Psoas muscle (tissue), 8 donors: ENCODE data around the gene FNDC5. TPM values are rescaled to one million over a fixed set of nuclear protein-coding genes. Genes with fewer than 3 reads are reported as not detected.

ENCODE experiments used
- ATAC-seq, 4 donors: fragments of 200-7000 bp; cut with Tn5 transposase; one replicate each; pipeline ENCODE4 v1.9.1; 2020; ENCODE audit warnings: moderate library complexity in 3 of 4, mild to moderate bottlenecking in 2 of 4
- DNase-seq, 2 donors: peaks; one replicate each; pipeline ENCODE4 v3.0.0-alpha.2; 2020
- H3K27ac ChIP-seq: fragments of 200-600 bp; one replicate; pipeline ENCODE4 v1.8.0; 2022
- H3K27me3 ChIP-seq, 3 donors: fragments of 200-600 bp in 1 of 3; one replicate each; pipeline versions ENCODE4 v1.6.1 to v1.8.0; 2013 to 2022; ENCODE audit warnings: low read length in 2 of 3, mild to moderate bottlenecking in 2 of 3, moderate library complexity in 1 of 3; ENCODE audit not compliant: insufficient read depth in 3 of 3
- H3K36me3 ChIP-seq, 2 donors: fragments of 200-600 bp in 1 of 2; one replicate each; pipeline versions ENCODE4 v1.6.1 to v1.8.0; 2013 to 2022; ENCODE audit warnings: low read depth in 1 of 2, mild to moderate bottlenecking in 1 of 2, moderate library complexity in 1 of 2; ENCODE audit not compliant: insufficient read depth in 1 of 2
- H3K4me1 ChIP-seq: fragments of 200-600 bp; one replicate; pipeline ENCODE4 v1.8.0; 2022
- H3K4me3 ChIP-seq: fragments of 200-600 bp; one replicate; pipeline ENCODE4 v1.8.0; 2022; ENCODE audit warnings: mild to moderate bottlenecking
- H3K9me3 ChIP-seq: fragments of 200-600 bp; one replicate; pipeline ENCODE4 v1.8.0; 2022
- WGBS, 3 donors: extraction: QIAGEN DNeasy Blood & Tissue Kit; methylation state at CpG; one replicate each; pipeline versions ENCODE4 v1.1.6 to v1.1.7; 2013; 5-methylcytosine and 5-hydroxymethylcytosine counted together
- intact Hi-C, 2 donors: fragments of 100-400 bp; cut with DNase I; formaldehyde crosslinking; loops; one replicate each; pipeline versions ENCODE4 v1.11.0 to v1.14.2; 2022
- polyA plus RNA-seq, 3 donors: library from polyadenylated mRNA; stranded (reverse); fragments of 200-250 nt; gene quantifications; one replicate each; pipeline ENCODE4 v1.2.3, GENCODE V29; 2013
- total RNA-seq, 4 donors: library from RNA; stranded (reverse); fragmentation: NEBNext Ultra II Directional in 2 of 4; extraction: Animal tissue kit (Norgen Biotek cat#: 25700) in 2 of 4; gene quantifications; one replicate each; pipeline versions ENCODE4 v1.2.1 to v1.2.4, GENCODE V29; 2021 to 2023
- TF ChIP-seq, protein P1 (sequence below): fragments of 200-600 bp; IDR thresholded peaks from one replicate; pipeline ENCODE4 v1.8.0; 2022; ENCODE audit warnings: antibody characterized with exemption
- donor health status: healthy with polysubstance abuse.
- donor health status: DM: no; HTN: no; CAD: no; lungs with moderate emphysema.
- donor health status: Bipolar disorder and iron deficiency.
- donor health status: healthy.
- donor health status: DM: yes; HTN: yes; CAD: no.
- donor health status: DM: no; HTN: no; CAD: no.
- donor health status: DM: no; HTN: no; CAD: no.
- donor health status: DM: yes; HTN: yes; CAD: no.

Gene FNDC5
- total and polyA plus RNA-seq, 7 donors: 72.8 to 184 (median 91.6) TPM

DNA sequence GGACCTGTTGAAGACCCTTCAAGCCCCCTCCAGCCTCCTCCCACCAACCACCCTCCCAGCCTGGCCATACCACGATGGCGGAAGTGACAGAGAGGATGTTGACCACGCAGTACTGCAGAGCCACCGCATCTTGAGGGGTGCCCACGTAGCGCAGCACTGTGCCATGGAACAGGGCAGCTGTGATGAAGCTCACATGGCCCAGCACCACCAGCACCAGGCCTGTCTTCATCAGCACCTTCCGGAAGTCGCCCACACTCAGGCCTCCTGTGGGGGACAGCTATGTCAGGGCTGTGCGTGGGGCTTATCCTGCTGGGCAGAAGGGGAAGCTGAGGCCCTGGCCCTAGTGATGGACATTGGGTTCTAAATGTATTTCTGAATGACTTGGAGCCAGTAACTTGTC is 27.3 kb upstream of the FNDC5 start:
- no peak overlapping the region for H3K4me3 ChIP-seq
- DNase-seq: no peak
- peaks cover 0 to 23% (median 13%) of the 10 kb centered on the region in 3 donors for H3K27me3 ChIP-seq
- H3K27ac ChIP-seq: no peak overlapping the region
- no peaks in the 10 kb centered on the region for H3K36me3 ChIP-seq
- no peaks in the 10 kb centered on the region for H3K9me3 ChIP-seq
- intact Hi-C loops: no loop called here
- H3K4me1 ChIP-seq: no peaks in the 10 kb centered on the region
- ATAC-seq: no peak
- TF ChIP-seq, protein P1, sequence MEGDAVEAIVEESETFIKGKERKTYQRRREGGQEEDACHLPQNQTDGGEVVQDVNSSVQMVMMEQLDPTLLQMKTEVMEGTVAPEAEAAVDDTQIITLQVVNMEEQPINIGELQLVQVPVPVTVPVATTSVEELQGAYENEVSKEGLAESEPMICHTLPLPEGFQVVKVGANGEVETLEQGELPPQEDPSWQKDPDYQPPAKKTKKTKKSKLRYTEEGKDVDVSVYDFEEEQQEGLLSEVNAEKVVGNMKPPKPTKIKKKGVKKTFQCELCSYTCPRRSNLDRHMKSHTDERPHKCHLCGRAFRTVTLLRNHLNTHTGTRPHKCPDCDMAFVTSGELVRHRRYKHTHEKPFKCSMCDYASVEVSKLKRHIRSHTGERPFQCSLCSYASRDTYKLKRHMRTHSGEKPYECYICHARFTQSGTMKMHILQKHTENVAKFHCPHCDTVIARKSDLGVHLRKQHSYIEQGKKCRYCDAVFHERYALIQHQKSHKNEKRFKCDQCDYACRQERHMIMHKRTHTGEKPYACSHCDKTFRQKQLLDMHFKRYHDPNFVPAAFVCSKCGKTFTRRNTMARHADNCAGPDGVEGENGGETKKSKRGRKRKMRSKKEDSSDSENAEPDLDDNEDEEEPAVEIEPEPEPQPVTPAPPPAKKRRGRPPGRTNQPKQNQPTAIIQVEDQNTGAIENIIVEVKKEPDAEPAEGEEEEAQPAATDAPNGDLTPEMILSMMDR: no peak
- WGBS, 3 donors: 86 to 93% (median 92%) methylated on average over 9 of the region's 9 CpGs

GRCh38 chr1:32897082-32898049 is 26.7 kb upstream of the FNDC5 start:
- TF ChIP-seq, protein P1: no peak
- intact Hi-C loops: no loop called here
- H3K27ac ChIP-seq: no peak overlapping the region
- 72 to 75% (median 73%) methylated on average over 11 of the region's 11 CpGs for WGBS, 3 donors
- H3K27me3 ChIP-seq: peaks cover 0 to 25% (median 19%) of the 10 kb centered on the region in 3 donors
- H3K36me3 ChIP-seq: no peaks in the 10 kb centered on the region
- no peaks in the 10 kb centered on the region for H3K4me1 ChIP-seq
- DNase-seq (no peak), ATAC-seq (no peak)
- H3K4me3 ChIP-seq: no peak overlapping the region
- H3K9me3 ChIP-seq: no peaks in the 10 kb centered on the region

DNA sequence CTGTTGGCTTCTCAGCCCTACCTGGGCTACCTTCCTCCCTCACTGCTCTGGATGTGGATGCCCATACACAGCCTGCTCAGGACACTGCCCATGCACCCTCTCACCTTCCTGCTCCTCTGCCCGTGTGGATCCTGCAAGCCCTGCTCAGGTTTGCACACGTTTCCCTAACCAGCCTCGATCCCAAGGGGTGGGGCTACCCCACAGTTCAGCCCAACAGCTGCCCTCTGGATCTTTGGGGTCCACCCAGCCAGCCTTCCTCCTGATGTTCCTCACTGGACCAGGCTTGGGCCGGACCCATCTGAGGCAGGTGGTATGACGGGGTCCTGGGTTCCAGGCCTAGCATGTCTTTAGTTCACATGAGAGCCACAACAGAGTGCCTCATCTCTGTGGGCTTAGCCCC is 25.7 kb upstream of the FNDC5 start:
- TF ChIP-seq, protein P1: no peak
- no peak for DNase-seq
- Histone ChIP-seq H3K36me3 (no peaks in the 10 kb centered on the region), H3K4me3 (no peak overlapping the region), H3K9me3 (no peaks in the 10 kb centered on the region), H3K27ac (no peak overlapping the region), H3K4me1 (no peaks in the 10 kb centered on the region), H3K27me3 (peaks cover 0 to 27% (median 17%) of the 10 kb centered on the region in 3 donors)
- no peak for ATAC-seq
- intact Hi-C loops: no loop called here
- 63 to 75% (median 72%) methylated on average over 5 of the region's 5 CpGs for WGBS, 3 donors

GRCh38 chr1:32895325-32896215 is 24.9 kb upstream of the FNDC5 start:
- no peak for ATAC-seq
- intact Hi-C loops: no loop called here
- WGBS, 3 donors: 90 to 93% (median 90%) methylated on average over 24 to 26 of the region's 26 CpGs
- Histone ChIP-seq H3K36me3 (no peaks in the 10 kb centered on the region), H3K4me3 (no peak overlapping the region), H3K4me1 (no peaks in the 10 kb centered on the region), H3K9me3 (no peaks in the 10 kb centered on the region), H3K27ac (no peak overlapping the region), H3K27me3 (peaks cover 0 to 34% (median 17%) of the 10 kb centered on the region in 3 donors)
- TF ChIP-seq, protein P1: no peak
- no peak for DNase-seq
